Body of pancreas (tissue), 4 donors: ENCODE measurements around the gene PAGE5. TPM values are rescaled to one million over a fixed set of nuclear protein-coding genes. Genes with fewer than 3 reads are reported as not detected.

Experiments
- ATAC-seq: fragments of 150-250 bp; one replicate; pipeline ENCODE4 v1.9.1; 2016
- DNase-seq, 4 donors: peaks; one replicate each; pipeline ENCODE4 v3.0.0-alpha.2; 2019
- H3K27ac ChIP-seq, 4 donors: fragments of 200-600 bp; sonication (generic); 1 replicate in 3 of 4; 2 replicates in 1 of 4; pipeline versions ENCODE4 v1.5.1 to v1.6.1; 2016 to 2019; ENCODE audit warnings: mild to moderate bottlenecking in 1 of 4, mixed read lengths in 1 of 4, moderate library complexity in 1 of 4
- H3K27me3 ChIP-seq, 2 donors: fragments of 200-600 bp; sonication (generic); one replicate each; pipeline ENCODE4 v1.6.0; 2016; ENCODE audit warnings: mild to moderate bottlenecking in 1 of 2
- H3K36me3 ChIP-seq, 2 donors: fragments of 200-600 bp; sonication (generic); replicated peaks in 1 of 2; 2 replicates each; pipeline ENCODE4 v1.5.1; 2016; ENCODE audit warnings: low read depth in 2 of 2; ENCODE audit not compliant: insufficient read depth in 1 of 2
- H3K4me1 ChIP-seq: fragments of 200-600 bp; sonication (generic); one replicate; pipeline ENCODE4 v1.6.0; 2016
- H3K4me3 ChIP-seq, 2 donors: fragments of 200-600 bp; sonication (generic); 1 replicate in 1 of 2; 2 replicates in 1 of 2; pipeline ENCODE4 v1.5.1; 2016 to 2019
- H3K9me3 ChIP-seq, 3 donors: fragments of 200-600 bp; sonication (generic); 1 replicate in 2 of 3; 2 replicates in 1 of 3; pipeline ENCODE4 v1.5.1; 2016
- CTCF ChIP-seq, 7 experiments: fragments of 450-650 bp in 4 of 7; fragments of 200-600 bp in 3 of 7; sonication (generic) in 3 of 7; IDR thresholded peaks; one replicate each; pipeline ENCODE4 v1.5.1; 2016 to 2019; ENCODE audit warnings: antibody characterized with exemption in 7 of 7
- POLR2A ChIP-seq, 3 donors: fragments of 450-650 bp; IDR thresholded peaks; one replicate each; pipeline ENCODE4 v1.6.1; 2016; ENCODE audit warnings: antibody characterized with exemption in 3 of 3, mild to moderate bottlenecking in 2 of 3
- WGBS, 2 donors: methylation state at CpG; one replicate each; pipeline ENCODE4 v1.1.5; 2017; 5-methylcytosine and 5-hydroxymethylcytosine counted together
- intact Hi-C: fragments of 100-400 bp; cut with DNase I; formaldehyde crosslinking; loops from one replicate; pipeline ENCODE4 v1.15.1; 2023
- total RNA-seq, 2 donors: library from RNA; depleted of rRNA; stranded (reverse); fragments of >200 nt; gene quantifications; one replicate each; pipeline ENCODE4 v1.1.0, GENCODE V29; 2016

PAGE5 gene
- total RNA-seq, 2 donors from 2014 or later: not detected

GRCh38 chrX:55206162-55206941 is 13.8 kb upstream of the PAGE5 start:
- Histone ChIP-seq H3K27me3 (no peaks in the 10 kb centered on the region), H3K27ac (no peak overlapping the region), H3K4me3 (no peak overlapping the region), H3K9me3 (no peaks in the 10 kb centered on the region), H3K4me1 (no peaks in the 10 kb centered on the region), H3K36me3 (no peaks in the 10 kb centered on the region)
- no peak for ATAC-seq
- WGBS, 2 donors: 60 to 61% methylated on average over 6 of the region's 6 CpGs
- no peak for TF ChIP-seq CTCF (IDR thresholded peaks at IDR 0.05)
- no peak for TF ChIP-seq POLR2A (IDR thresholded peaks at IDR 0.05)
- DNase-seq: no peak
- intact Hi-C loops: no loop called here

- H3K27me3 ChIP-seq: no peaks in the 10 kb centered on the region
- peak in 3 of 7 experiments; percentile 13 to 20 (median 18) for TF ChIP-seq CTCF (IDR thresholded peaks at IDR 0.05)
- no peak for TF ChIP-seq POLR2A (IDR thresholded peaks at IDR 0.05)
- DNase-seq (peak in 3 of 4 donors; percentile 9 to 46 (median 13)), ATAC-seq (no peak)
- no peak overlapping the region for H3K4me3 ChIP-seq
- H3K36me3 ChIP-seq: no peaks in the 10 kb centered on the region
- intact Hi-C loops: no loop called here
- no peaks in the 10 kb centered on the region for H3K9me3 ChIP-seq
- H3K27ac ChIP-seq: no peak overlapping the region
- H3K4me1 ChIP-seq: no peaks in the 10 kb centered on the region
- 42 to 52% methylated on average over 13 of the region's 13 CpGs for WGBS, 2 donors
Observed at GRCh38 chrX:55210931-55211677, 9.0 kb upstream of the PAGE5 start.

GRCh38 chrX:55213381-55213780 is 6.8 kb upstream of the PAGE5 start:
- Histone ChIP-seq H3K4me1 (no peaks in the 10 kb centered on the region), H3K4me3 (no peak overlapping the region), H3K27me3 (no peaks in the 10 kb centered on the region), H3K9me3 (no peaks in the 10 kb centered on the region), H3K36me3 (no peaks in the 10 kb centered on the region), H3K27ac (no peak overlapping the region)
- WGBS, 2 donors: 49 to 73% methylated on average over 3 of the region's 3 CpGs
- ATAC-seq (no peak), DNase-seq (no peak)
- TF ChIP-seq POLR2A (IDR thresholded peaks at IDR 0.05) (no peak), CTCF (IDR thresholded peaks at IDR 0.05) (no peak)
- intact Hi-C loops: no loop called here

GRCh38 chrX:55240788-55241340 is 20.7 kb downstream of the PAGE5 start:
- Histone ChIP-seq H3K4me1 (no peaks in the 10 kb centered on the region), H3K9me3 (no peaks in the 10 kb centered on the region), H3K4me3 (no peak overlapping the region), H3K36me3 (no peaks in the 10 kb centered on the region), H3K27me3 (no peaks in the 10 kb centered on the region), H3K27ac (no peak overlapping the region)
- TF ChIP-seq POLR2A (IDR thresholded peaks at IDR 0.05) (no peak), CTCF (IDR thresholded peaks at IDR 0.05) (no peak)
- WGBS, 2 donors: 27 to 56% methylated on average over 3 to 4 of the region's 6 CpGs
- no peak for ATAC-seq
- DNase-seq: no peak
- intact Hi-C loops: no loop called here
